Activated CD4-positive, alpha-beta T cell treated with anti-CD3 and anti-CD28 coated beads, Interleukin-10, Interleukin-2, amounts not matched to agents 100 ng/mL and 50 ng/mL, durations not matched to agents 16 hours and 8 hours (primary cell): ENCODE measurements around the gene NPNT.

Experiments
- DNase-seq: peaks from one replicate; pipeline ENCODE4 v3.0.0-alpha.2; 2020

NPNT gene

DNA sequence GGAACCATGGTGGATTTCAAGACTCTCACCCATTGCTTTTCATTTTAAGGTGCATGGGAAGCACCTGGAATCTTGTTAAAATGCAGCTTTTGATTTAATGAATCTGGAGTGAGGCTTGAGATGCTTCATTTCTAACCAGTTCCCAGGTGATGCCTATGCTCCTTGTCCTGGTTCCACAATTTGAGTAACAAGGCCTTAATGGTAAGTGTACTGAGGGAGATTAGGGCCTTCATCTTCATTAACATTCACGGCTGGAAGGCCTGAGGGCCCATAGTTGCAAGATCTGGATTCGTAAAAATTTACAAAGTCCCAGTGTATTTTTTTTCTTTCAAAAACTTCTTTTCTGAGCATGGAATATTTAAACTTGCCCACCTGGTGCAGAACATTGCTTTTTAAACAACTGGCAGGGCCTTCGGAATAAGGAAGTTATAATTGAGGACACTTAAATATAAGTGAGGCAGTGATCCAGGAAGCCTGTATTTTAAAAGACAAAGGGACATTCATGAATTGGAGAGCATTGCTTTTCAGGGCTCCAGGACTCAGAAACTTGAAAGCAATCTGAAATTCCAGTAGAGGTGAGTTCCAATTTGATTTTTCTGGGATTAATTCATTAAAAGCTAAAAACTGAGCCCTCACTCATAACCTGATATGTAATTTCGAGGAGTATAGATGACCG, 77.8 kb downstream of the NPNT start:
- DNase-seq: no peak

DNA sequence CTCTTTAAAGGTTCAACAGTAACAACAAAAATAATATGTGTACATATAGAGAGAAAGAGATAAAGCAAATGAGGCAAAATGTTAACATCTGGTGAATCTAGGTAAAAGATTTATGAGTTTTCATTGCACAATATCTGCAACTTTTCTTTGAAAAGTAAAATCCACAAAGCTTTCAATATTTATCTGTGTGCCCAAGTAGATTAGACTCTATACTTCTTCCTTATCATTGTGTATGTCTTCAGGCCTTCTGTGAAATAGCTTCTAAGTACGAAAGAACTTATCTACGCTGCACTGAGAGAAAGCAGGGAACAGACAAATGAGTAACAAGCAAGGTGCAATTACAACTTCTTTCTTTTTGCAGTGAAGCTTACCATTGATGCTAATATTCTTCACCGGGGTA, 81.6 kb downstream of the NPNT start:
- DNase-seq: no peak

DNA sequence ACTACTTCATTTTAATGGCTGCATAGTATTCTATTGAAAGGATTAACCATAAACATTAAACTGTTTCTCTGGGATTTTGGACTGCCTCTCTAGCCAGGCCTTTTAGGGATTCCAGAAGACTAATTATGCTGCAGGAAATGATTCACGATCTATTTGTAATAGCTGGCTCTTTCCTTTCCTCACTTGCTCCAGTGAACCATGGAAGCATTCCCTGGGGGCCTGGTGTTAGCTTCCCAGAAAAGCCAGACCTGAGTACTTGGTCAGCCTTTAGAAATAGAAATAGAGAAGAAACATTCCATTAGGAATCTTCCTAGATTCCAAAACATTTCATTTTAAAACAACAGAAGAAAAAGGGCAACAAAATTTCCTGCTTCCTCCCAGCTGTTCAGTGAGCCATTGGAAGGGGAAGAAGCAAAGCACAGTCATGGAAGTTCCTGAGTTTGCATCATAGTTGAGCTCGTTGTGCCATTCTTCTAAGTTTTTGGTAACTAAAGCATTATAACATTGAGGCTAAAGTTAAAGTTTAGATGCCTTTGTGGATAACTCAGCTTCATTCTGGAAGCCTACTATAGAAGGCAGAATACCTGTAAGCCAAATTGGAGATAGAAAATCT, 83.5 kb downstream of the NPNT start:
- DNase-seq: no peak

DNA sequence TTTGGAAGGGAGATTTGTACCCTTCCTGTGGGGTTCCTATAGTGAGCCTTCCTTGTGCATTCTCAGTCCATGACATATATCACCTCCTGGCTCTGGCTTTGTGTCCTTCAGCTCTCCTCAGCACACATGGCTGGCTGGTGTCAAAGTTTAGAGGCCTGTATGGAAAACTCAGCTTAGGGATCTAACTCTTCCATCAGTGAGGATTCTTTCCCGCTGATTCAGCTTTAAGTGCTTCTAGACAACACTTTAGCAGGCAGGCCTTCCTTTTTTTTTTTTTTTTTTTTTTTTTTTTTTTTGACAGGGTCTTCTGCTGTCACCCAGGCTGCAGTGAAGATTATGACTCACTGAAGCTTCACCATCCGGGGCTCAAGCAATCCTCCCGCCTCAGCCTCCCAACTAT, 84.2 kb downstream of the NPNT start:
- no peak for DNase-seq

DNA sequence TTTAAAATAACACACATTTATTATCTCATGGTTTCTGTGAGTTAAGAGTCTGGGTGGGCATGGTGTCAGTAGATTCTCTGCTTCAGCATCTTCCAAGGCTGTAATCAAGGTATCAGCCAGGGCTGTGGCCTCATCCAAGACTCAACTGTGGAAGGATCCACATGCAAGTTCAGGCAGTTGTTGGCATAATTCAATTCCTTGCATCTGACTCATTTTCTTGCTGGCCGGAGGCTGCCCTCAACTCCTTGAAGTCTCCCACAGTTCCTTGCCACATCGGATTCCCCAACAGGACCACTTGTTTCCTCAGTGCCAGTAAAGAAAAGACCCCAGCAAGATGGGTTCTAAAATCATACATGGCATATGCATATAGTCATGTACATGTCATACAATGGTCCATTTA, 93.4 kb downstream of the NPNT start:
- DNase-seq: no peak

DNA sequence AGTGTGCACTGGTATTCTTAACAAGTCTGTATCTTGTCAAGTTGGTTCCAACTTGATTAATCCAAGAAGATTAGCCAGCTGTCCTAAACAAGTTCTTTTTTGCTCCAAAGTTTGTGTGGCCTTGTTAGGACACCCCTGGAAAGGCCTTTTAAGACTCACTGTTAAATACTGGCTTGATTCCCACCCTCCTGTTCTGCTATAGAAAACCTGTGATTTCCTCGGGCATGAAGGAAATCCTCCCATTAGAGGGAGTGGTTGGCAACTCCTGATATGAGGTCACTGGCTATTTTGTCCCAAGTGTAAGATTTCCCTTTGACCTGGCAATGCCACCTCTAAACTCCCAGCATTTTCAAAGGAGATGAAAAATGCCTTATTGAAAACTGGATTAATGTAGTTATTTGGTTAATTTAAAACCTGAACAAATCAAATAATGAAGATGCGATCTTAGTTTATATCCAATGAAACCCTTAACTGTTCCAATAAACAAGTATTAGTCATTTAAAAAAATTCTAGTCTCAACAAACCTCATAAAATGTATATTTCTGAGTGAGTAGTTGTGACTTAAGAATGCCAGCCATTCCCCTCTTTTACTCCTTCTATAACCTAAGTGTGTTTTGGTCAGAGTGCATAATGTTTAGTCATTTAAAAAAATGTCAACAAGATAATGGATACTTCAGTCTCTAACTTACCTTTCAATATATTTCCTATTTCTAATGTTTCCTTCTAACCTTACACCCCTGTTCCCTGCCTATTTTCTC, 94.4 kb downstream of the NPNT start:
- DNase-seq: no peak

DNA sequence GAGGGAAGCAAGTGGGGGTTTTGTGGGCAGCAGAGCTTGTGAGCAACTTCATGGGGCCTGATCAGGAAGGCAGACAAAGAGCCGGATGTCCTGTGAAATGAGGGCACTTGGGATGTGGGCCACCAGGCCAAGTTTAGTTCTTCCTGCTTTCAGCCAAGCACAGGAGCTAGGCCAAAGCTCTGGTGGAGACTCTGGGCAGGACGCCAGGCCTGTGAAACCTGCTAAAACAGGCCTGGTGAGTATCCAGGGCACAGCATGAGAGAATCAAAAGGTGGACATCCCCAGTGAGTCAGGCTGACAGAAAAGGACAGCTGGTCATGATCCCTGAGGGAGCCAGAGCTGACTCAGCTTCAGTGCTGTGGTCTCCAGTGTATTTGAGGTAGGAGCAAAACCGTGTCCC, 95.7 kb downstream of the NPNT start:
- DNase-seq: no peak

DNA sequence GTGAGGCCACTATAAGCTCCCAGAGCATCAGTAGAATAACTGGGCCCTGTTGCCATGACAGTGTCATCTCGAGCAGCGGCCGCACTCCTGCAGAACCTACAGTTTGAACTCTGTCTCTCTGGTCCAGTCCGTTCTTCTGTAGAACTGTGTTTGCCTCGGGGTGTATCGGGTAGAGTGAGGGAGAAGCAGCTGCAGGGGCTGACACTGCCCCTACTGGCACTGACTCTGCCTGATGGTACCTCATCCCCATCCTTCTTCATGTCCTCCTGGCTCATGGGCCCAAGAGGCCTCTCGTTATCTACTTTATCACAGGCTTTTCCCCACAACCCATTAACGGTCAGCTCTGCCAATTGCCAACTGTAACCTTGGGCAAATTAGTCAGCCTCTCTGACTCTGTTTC, 96.5 kb downstream of the NPNT start:
- DNase-seq: no peak

DNA sequence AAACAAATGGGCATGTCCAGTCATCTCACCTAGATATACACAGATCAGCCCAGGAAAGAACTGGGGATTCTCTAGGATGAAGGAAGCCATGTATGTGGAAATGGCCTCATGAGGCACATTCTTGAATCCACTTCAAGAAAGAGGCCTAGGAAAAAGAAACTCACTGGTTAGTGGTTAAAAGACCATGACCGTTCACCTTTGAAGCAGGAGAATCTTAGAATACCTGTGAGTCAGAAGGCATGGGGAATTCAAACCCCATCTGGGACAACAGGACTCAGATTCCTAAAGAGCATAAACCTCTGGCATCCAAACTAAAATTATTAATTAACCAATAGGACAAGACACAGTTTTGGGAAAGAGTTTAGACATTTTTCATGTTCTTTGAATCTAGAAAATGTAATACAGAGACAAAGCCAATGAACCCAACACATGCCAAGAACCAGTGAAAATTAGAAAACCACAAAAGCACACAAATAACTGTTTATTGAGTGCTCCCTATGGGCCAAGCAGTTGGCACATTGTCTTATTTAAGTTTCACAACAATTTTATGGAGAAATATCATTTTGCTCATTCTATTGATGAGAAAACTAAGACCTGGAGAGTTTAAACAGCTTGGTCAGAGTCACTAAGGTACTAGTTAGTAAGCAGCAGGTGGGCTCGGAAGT, 97.5 kb downstream of the NPNT start:
- no peak for DNase-seq

DNA sequence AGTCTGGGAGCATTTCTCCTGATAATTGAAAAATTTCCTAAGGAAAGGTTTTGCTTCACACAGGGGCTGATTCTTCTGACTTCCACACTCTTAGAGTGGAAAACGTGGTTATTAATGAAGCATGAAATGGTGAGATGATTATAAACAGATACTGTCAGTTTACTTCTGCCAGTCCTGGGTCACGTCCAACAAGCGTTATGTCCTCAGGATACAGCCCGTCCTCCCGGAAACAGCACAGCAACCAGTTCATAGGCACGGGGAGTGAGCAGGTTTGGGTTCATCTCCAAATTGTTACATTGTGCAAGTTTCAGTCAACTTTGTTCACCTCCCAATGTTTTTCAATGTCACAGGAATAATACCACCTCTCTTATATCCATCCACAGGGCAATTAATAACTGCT, 98.8 kb downstream of the NPNT start:
- no peak for DNase-seq

DNA sequence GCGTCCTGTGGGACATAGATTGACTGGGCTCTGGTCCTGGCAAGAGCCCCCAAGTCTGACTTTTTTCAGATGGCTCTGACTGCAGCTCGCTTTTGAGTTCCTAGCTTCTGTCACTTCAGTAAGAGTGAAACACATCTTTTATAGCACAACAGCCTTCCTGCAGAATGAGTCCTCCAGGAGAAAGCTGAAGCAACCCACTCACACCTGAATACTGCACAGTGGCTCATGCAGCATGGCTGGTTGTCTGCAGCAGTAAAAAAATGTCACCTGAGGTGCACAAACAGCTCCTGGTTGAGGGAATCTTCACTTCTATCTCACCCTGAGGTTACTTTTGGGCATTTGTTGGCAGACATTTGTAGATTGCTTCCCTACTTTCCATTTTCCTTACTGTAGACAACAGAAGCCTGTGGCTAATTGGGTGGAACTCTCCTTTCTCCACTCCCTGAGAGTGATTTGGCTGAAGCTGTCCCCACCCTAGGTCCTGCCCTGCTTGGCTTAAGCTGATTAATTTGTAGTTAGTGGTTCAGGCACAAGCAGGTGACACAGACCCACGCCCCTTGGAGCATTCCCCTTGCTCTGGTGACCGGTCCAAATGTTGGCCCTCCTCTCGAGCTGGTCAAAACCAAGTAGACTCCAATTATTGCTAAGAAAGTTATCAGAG, 99.7 kb downstream of the NPNT start:
- DNase-seq: no peak

DNA sequence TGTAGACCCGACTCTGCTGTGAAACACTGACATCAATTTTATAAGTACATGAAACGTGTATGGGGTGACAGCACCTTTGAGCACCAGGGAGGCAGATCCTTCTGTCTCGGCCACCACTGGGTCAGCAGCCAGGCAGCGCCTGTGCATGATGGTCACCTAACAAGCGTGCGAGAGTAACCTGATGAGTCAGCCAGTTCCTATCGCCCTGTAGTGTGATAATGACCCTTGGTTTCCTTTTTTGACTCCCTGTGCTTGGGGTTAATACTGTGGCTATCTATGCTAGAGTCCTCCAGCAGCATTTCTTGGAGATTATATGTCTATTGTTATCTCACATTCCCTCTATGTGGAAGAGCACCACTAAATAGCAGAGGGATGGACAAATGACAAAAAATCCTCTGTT, 101.6 kb downstream of the NPNT start:
- DNase-seq: no peak

DNA sequence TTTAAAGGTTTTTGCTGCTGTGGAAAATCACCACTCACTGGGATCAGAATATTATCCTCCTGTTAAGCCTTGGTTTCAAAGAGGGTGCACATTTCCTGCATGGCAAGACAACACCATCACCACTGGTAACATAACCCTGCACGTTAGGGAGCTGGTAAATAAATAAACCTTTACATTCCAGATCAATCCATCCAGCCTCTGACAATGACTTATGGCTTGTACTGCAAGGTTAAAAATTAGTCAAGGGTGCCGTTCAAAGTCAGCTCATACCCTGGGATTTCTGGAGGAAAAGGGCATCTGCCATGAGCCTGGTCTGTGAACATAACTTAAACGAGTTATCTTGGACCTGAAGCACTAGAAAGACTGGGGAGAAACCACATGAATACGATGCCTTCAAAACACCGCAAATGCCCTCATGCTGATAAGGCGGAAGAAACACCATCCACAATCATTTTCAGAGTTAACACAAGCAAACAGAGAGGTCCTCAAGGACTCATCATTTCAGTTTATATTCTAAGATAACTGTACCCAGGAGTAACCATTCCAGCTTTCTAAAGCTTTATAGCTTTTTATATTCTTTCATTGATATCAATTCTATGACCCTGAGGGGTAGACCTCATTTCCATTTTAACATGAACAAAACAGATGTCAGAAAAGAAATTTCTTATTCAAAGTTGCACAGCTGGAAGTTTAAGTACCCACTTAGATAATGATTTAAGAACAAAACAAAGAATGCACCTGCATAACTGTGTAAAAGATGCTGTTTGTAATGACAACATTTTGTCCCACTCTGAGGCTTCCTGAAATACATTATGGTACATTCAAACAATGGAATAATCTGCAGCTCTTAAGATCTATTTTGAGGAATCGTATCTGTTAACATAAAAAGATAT, 103.1 kb downstream of the NPNT start:
- DNase-seq: no peak

DNA sequence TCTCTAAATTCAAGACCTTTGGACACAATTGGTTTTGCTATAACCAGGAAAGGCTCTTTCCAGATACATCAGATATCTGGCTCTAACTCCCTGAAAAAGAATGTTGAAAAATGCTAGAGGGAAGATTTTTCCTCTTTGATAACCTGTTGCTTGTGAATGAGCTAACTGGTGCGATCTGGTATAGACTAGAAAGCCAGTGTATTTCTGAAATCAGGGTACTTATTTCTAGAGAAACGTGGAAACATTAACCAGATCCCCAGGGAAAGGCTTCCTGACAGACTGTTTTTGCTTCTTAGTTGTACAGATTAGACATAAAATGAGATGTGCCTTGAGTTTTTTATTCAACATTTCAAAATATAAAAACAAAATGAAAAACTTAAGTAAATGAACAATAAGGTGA, 107.7 kb downstream of the NPNT start:
- DNase-seq: no peak

DNA sequence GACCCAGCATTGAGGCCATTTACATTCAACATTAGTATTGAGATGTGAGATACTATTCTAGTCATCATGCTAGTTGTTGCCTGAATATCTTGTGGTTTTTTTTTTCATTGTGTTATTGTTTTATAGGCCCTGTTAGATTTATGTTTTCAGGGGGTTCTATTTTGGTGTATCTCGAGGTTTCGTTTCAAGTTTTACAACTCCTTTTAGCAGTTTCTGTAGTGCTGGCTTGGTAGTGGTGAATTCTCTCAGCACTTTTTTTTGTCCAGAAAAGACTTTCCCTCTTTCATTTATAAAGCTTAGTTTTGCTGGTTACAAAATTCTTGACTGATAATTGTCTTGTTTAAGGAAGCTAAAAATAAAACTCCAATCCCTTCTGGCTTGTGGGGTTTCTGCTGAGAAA, 115.5 kb downstream of the NPNT start:
- DNase-seq: no peak

DNA sequence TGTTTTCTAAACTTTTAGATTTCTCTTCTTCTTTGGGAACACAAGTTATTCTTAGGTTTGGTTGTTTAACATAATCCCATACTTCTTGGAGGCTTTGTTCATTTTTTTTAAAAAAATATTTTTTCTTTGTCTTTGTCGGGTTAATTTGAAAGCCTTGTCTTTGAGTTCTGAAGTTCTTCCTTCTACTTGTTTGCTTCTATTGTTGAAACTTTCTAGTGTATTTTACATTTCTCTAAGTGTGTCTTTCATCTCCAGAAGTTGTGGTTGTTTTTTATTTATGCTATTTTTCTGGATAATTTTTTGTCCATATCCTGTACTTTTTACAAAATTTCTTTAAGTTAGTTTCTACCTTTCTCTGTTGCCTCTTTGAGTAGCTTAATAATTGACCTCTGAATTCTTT, 116.1 kb downstream of the NPNT start:
- no peak for DNase-seq

DNA sequence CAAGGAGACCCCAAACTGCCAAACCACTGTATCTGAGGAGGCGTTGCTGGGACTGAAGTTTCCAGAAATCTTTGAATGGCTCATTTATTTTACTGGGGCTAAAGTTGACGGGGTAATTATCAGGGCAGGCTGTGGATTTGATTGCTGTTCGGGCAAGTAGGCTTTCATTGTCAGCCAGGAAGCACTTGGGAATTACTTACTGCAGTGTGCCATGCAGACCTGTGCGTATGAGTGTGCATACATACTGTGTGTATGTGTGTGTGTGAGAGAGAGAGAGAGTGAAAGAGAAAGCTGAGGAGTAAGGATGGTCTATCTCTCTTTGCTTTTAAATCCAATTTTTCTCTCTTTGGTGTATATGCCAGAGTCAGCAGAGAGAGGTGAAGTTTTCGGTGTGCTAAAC, 122.7 kb downstream of the NPNT start:
- no peak for DNase-seq

DNA sequence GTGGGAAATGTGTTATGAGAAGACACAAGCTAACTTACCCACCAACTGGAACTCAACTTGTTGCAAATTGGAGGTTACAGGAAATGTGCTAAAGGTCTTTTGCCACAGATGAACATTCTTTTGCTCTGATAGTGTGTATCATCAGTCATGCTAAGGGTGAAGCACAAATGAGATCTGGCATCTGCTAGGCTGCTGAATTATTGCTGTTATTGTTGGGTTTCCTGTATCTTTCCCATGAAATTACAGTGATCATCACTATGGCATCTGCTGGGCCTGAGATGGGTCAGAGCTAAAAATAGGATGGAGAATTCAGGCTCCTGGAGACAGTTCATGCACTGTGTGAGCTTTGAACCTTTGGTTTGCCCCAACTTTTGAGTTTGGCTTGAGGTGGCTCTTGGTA, 124.5 kb downstream of the NPNT start:
- DNase-seq: no peak
